HCT116 (cell line): ENCODE data around the gene OR2B6.

Experiments
- CEBPB ChIP-seq: IDR thresholded peaks from 2 replicates; pipeline ENCODE4 v1.6.1; 2012; ENCODE audit warnings: low read depth
- EZH2 ChIP-seq: fragments of 200-600 bp; sonication (generic); IDR thresholded peaks from 2 replicates; pipeline ENCODE4 v1.6.1; 2017; ENCODE audit warnings: antibody characterized with exemption, mixed run types
- EZH2phosphoT487 ChIP-seq: fragments of 200-600 bp; IDR thresholded peaks from 2 replicates; pipeline ENCODE4 v1.6.1; 2018; ENCODE audit warnings: antibody characterized with exemption, borderline replicate concordance
- POLR2A ChIP-seq: IDR thresholded peaks from 2 replicates; pipeline ENCODE4 v1.7.0; 2011; ENCODE audit warnings: borderline replicate concordance; ENCODE audit not compliant: insufficient read depth, insufficient read length; ENCODE audit errors: extremely low read depth
- POLR2AphosphoS5 ChIP-seq: IDR thresholded peaks from 2 replicates; pipeline ENCODE4 v1.6.1; 2011; ENCODE audit warnings: mild to moderate bottlenecking, low read depth, low read length, moderate library complexity
- RAD21 ChIP-seq: IDR thresholded peaks from 2 replicates; pipeline ENCODE4 v1.6.1; 2012; ENCODE audit warnings: low read depth, mild to moderate bottlenecking
- SIN3A ChIP-seq: IDR thresholded peaks from 2 replicates; pipeline ENCODE4 v1.6.1; 2012; ENCODE audit warnings: low read depth
- SRF ChIP-seq: IDR thresholded peaks from 2 replicates; pipeline ENCODE4 v1.6.1; 2012; ENCODE audit warnings: low read depth
- ZFX ChIP-seq: fragments of 450-650 bp; IDR thresholded peaks from 2 replicates; pipeline ENCODE4 v1.6.1; 2017
- ZNF274 ChIP-seq: fragments of 200-500 bp; sonication (Bioruptor generic); IDR thresholded peaks from 2 replicates; pipeline ENCODE4 v1.6.1; 2014; ENCODE audit warnings: mild to moderate bottlenecking, low read depth, low read length, inconsistent platforms
- TF ChIP-seq, protein P1 (sequence below), 3 experiments: fragments of 200-600 bp in 1 of 3; sonication (generic) in 1 of 3; IDR thresholded peaks in 2 of 3; conservative IDR thresholded peaks in 1 of 3; 2 replicates each; pipeline ENCODE4 v1.5.1; 2012 to 2017; ENCODE audit warnings: low read depth in 2 of 3, low read length in 2 of 3, antibody characterized with exemption in 1 of 3, borderline replicate concordance in 1 of 3, control low read depth in 1 of 3, mild to moderate bottlenecking in 1 of 3, mixed read lengths in 1 of 3, mixed run types in 1 of 3, moderate library complexity in 1 of 3; ENCODE audit not compliant: insufficient read depth in 1 of 3
- TF ChIP-seq, protein P2 (sequence below): IDR thresholded peaks from 2 replicates; pipeline ENCODE4 v1.6.1; 2012; ENCODE audit warnings: low read depth
- TF ChIP-seq, protein P3 (sequence below): IDR thresholded peaks from 2 replicates; pipeline ENCODE4 v1.6.1; 2012

DNA sequence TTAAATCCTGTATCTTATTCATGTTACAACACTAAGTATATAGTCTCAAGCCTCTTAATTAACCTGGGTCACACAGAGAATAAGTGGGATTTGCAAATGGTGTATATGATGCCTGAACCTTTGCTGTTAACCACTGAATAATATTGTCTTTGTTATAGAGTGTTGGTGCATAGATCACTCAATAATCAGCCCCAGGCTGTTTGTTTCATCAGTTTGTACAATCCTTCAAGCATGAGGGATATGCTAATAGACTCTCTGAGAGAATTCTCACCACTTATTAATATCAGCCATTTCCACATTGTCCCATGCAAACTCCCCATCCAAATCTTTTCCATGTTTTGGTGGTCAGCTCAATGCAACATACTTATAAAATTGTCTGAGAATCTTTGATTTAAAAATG lies 21.7 kb downstream of the OR2B6 start:
- TF ChIP-seq, protein P1, sequence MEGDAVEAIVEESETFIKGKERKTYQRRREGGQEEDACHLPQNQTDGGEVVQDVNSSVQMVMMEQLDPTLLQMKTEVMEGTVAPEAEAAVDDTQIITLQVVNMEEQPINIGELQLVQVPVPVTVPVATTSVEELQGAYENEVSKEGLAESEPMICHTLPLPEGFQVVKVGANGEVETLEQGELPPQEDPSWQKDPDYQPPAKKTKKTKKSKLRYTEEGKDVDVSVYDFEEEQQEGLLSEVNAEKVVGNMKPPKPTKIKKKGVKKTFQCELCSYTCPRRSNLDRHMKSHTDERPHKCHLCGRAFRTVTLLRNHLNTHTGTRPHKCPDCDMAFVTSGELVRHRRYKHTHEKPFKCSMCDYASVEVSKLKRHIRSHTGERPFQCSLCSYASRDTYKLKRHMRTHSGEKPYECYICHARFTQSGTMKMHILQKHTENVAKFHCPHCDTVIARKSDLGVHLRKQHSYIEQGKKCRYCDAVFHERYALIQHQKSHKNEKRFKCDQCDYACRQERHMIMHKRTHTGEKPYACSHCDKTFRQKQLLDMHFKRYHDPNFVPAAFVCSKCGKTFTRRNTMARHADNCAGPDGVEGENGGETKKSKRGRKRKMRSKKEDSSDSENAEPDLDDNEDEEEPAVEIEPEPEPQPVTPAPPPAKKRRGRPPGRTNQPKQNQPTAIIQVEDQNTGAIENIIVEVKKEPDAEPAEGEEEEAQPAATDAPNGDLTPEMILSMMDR (IDR thresholded peaks at IDR 0.05 in 2 of 3, conservative IDR thresholded peaks at IDR 0.05 in 1 of 3; ENCODE audit: borderline replicate concordance in 1 of 3, insufficient read depth in 1 of 3, low read depth in 2 of 3, low read length in 2 of 3), result no peak
- TF ChIP-seq SRF (no peak), POLR2A (no peak), SIN3A (no peak), RAD21 (no peak), EZH2phosphoT487 (no peak), POLR2AphosphoS5 (no peak), CEBPB (no peak), ZNF274 (no peak), ZFX (no peak), EZH2 (no peak)
- TF ChIP-seq, protein P2, sequence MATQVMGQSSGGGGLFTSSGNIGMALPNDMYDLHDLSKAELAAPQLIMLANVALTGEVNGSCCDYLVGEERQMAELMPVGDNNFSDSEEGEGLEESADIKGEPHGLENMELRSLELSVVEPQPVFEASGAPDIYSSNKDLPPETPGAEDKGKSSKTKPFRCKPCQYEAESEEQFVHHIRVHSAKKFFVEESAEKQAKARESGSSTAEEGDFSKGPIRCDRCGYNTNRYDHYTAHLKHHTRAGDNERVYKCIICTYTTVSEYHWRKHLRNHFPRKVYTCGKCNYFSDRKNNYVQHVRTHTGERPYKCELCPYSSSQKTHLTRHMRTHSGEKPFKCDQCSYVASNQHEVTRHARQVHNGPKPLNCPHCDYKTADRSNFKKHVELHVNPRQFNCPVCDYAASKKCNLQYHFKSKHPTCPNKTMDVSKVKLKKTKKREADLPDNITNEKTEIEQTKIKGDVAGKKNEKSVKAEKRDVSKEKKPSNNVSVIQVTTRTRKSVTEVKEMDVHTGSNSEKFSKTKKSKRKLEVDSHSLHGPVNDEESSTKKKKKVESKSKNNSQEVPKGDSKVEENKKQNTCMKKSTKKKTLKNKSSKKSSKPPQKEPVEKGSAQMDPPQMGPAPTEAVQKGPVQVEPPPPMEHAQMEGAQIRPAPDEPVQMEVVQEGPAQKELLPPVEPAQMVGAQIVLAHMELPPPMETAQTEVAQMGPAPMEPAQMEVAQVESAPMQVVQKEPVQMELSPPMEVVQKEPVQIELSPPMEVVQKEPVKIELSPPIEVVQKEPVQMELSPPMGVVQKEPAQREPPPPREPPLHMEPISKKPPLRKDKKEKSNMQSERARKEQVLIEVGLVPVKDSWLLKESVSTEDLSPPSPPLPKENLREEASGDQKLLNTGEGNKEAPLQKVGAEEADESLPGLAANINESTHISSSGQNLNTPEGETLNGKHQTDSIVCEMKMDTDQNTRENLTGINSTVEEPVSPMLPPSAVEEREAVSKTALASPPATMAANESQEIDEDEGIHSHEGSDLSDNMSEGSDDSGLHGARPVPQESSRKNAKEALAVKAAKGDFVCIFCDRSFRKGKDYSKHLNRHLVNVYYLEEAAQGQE, result no peak
- TF ChIP-seq, protein P3, sequence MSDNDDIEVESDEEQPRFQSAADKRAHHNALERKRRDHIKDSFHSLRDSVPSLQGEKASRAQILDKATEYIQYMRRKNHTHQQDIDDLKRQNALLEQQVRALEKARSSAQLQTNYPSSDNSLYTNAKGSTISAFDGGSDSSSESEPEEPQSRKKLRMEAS, result no peak
